Choroid plexus epithelial cell (primary cell): ENCODE measurements around the gene CAVIN3.

ENCODE experiments used
- DNase-seq: peaks from one replicate; pipeline ENCODE4 v3.0.0-alpha.2; 2010; ENCODE audit warnings: low read depth
- H3K4me3 ChIP-seq: 2 replicates; pipeline ENCODE4 v1.5.1; 2011; ENCODE audit warnings: low read depth, mild to moderate bottlenecking, control low read depth, low read length, moderate library complexity
- TF ChIP-seq, protein P1 (sequence below): conservative IDR thresholded peaks from 2 replicates; pipeline ENCODE4 v1.5.1; 2011; ENCODE audit warnings: low read depth, mild to moderate bottlenecking, control low read depth, inconsistent platforms, low read length, moderate library complexity

CAVIN3 gene

DNA sequence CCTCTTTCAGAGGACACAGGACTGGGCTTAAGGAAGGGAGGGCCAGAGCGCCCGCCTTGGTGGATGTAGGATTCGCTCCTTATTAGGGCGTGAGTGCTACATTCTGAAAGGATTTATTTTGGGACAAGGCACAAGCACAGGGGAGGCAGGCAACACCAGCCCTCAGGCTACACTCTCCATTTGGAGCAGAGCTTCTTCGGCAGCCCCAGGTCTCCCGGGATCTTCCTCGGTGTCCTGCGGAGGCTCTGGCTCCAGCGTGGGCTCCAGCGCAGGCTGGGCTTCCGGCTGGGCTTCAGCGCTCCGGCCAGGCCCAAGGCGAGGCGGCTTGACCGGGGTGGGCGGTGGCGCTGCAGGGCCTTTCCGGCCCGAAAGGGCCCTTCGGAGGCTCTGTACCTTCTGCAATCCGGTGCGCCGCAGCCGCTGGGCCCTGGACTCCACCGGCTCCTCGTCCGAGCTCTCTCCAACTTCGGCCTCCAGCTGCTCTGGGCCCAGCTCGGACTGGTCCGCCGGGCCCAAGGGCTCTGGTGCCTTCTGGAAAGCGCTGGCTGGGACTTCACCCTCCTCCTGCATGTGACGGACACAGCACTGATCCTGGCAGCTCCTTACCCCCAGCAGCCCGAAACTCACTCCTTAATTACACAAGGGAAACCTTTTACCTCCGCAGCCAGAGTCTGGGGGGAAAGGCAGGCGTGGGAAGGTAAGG lies 1.1 kb downstream of the CAVIN3 start:
- TF ChIP-seq, protein P1, sequence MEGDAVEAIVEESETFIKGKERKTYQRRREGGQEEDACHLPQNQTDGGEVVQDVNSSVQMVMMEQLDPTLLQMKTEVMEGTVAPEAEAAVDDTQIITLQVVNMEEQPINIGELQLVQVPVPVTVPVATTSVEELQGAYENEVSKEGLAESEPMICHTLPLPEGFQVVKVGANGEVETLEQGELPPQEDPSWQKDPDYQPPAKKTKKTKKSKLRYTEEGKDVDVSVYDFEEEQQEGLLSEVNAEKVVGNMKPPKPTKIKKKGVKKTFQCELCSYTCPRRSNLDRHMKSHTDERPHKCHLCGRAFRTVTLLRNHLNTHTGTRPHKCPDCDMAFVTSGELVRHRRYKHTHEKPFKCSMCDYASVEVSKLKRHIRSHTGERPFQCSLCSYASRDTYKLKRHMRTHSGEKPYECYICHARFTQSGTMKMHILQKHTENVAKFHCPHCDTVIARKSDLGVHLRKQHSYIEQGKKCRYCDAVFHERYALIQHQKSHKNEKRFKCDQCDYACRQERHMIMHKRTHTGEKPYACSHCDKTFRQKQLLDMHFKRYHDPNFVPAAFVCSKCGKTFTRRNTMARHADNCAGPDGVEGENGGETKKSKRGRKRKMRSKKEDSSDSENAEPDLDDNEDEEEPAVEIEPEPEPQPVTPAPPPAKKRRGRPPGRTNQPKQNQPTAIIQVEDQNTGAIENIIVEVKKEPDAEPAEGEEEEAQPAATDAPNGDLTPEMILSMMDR = no peak
- DNase-seq = peak; percentile 64
- peak overlapping the region; percentile 73 for H3K4me3 ChIP-seq

DNA sequence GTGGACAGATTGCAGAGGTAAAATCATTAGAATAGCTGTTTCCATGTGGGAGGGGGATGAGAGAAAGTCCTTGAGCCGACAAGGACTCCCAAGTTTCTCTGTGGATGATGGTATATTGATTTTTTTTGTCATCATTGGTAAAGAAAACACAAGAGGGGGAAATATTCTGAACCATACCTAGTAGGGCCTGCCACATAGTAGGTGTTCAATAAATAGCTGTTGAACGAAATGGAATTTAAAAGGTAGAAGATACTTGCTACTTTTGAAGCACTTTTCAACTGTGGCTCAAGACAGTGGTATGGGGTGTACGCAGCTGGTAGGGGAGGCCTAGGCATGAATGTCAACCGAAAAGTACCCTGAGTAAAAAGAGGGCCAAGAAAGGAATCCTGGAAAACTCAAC lies 2.1 kb downstream of the CAVIN3 start:
- no peak for DNase-seq
- TF ChIP-seq, protein P1 = no peak
- H3K4me3 ChIP-seq = no peak overlapping the region

DNA sequence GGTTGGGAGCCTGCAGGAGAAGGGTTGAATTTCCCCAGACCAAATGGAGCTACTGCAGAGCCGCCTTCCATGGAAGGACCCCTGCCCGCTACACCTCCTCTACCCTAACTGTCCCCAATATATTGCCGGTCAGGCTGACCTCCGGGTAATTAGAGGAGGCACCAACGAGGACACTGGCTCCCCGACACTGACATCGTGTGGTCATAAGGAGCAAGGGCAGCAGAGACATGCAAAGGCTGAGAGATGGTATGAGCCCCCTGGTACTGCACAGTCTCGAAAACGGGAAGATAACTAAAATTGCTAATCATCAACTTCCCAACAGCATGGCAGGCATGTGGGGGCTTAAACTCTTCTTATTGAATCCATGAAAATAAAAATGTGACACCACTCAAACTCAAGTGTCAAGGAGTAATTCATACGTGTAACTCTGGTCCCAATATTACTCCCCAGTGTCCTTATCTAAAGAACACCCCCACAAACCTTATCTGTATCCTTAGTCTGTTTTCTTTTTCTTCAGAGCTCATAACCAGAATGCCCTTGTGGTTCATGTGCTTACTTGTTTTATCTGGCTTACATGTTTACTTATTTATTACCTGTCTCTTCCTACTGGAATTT lies 4.4 kb downstream of the CAVIN3 start:
- TF ChIP-seq, protein P1 = peak; percentile 96
- peak; percentile 79 for DNase-seq

DNA sequence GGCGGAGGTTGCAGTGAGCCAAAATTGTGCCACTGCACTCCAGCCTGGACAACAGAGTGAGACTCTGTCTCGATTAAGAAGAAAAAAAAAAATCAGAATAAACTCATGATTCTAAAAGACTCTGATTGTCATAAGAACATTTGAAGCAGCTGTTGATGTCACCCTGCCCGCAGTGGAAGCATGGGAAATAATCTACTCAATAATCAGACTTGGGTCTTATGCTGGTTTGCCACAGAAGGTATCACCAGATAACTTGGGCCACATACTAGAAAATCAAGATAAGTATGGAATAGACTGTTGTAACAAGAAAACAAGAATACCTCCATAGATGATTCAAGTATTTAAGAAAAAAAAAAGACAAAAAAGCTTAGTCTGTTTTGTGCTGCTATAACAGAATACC lies 8.2 kb downstream of the CAVIN3 start:
- no peak overlapping the region for H3K4me3 ChIP-seq
- DNase-seq = no peak
- TF ChIP-seq, protein P1 = no peak

More for the DNA sequence above, 4.4 kb downstream of the CAVIN3 start:
- H3K4me3 ChIP-seq = no peak overlapping the region

GRCh38 chr11:6307876-6308275 lies 12.4 kb downstream of the CAVIN3 start:
- H3K4me3 ChIP-seq = no peak overlapping the region
- DNase-seq = no peak
- TF ChIP-seq, protein P1 = no peak

DNA sequence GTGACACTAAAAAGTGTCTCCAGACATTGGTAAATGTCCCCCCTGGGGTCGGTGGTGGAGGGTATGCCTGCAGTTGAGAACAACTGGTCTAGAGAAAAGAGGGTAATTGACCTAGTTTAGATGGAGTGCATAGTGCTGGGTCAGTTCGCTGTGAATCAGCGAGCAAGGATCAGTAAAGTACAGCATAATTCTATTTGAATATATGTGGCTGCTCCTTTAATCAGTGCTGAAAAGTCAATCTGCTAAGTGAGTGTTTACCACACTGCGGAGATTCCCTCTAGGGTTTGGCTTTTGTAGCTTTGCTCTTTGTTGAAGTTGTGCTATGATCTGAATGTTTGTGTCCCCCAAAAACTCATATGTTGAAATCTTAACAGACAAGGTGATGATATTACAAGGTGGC lies 15.0 kb downstream of the CAVIN3 start:
- TF ChIP-seq, protein P1 = no peak
- DNase-seq = no peak
- H3K4me3 ChIP-seq = no peak overlapping the region

DNA sequence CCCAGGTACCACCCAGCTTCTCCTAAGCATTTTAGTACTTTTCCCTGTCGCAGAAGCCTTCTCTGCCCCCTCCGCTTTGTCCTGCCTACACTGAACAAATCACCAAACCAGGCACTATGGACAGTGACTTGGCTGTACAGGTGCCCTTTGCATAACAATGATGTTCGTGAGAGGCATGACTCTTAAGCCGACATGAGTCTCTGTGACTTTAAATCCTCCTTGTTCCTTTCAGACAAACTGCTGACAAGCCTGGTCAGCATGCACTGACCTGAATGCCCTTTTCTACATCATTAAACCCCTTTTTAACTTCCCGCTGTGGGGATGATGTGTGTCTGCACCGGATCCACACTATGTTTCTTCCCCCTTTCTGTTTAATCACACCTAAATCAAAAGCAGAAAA lies 16.6 kb downstream of the CAVIN3 start:
- no peak for DNase-seq
- TF ChIP-seq, protein P1 = no peak
- H3K4me3 ChIP-seq = no peak overlapping the region
